CD4-positive, alpha-beta T cell treated with Interleukin-10 for 1 hour (primary cell): Measurements from ENCODE around the gene OR10AG1.

Experiments
- DNase-seq: peaks from one replicate; pipeline ENCODE4 v3.0.0-alpha.2; 2020

OR10AG1 gene, protein sequence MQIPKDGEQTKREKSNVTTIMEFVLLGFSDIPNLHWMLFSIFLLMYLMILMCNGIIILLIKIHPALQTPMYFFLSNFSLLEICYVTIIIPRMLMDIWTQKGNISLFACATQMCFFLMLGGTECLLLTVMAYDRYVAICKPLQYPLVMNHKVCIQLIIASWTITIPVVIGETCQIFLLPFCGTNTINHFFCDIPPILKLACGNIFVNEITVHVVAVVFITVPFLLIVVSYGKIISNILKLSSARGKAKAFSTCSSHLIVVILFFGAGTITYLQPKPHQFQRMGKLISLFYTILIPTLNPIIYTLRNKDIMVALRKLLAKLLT

DNA sequence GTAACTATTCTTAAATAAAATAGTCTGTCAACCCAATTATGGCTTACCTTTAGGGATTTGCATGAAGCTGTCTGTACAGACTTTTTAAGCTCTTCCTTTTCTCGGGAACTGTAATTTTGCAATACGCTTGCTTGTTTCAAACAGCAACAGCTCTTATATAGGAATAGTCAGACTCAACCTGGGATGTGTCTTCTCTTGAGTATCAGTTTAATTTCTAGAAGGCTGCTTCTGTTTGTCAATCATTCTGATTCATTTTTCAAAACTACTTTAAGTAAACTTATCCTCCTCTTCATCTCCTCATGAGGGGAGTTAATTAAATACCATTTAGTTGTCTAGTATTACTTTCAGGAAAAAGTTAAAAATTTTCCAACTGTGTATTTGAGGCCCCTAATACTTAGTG is at the start of gene OR10AG1:
Gene OR10AG1, minus strand, starts transcription at position 101 of the 400 bp plus-strand sequence. Its CDS starts 38 bp downstream, at position 63.
- DNase-seq = no peak

GRCh38 chr11:56013805-56014204 is 44.1 kb upstream of the OR10AG1 start:
- DNase-seq = no peak

GRCh38 chr11:56010716-56011115 is 41.0 kb upstream of the OR10AG1 start:
- DNase-seq = no peak

DNA sequence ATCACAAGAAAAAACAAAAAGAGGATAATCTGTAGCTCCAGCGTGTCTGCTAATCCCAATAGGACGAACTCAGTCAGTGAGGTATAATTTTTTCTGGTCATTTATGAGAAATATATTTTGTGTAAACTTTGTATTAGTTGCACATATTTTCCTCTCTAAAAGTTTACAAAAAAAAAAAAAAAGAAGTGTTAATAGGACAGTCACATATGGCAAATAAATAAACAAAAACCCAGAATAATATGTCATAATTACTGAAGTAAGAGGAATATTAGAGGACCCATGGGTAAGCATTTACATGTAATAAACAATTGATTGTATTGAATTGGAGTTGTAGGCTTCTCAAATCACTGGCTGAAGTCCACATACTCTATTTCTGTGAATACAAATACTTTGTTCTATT is 24.8 kb upstream of the OR10AG1 start, which contains the start of gene OR5F1:
Gene OR5F1, minus strand, starts transcription at position 101 of the 400 bp plus-strand sequence. Its CDS starts 0 bp downstream, at position 101.
- DNase-seq = no peak

DNA sequence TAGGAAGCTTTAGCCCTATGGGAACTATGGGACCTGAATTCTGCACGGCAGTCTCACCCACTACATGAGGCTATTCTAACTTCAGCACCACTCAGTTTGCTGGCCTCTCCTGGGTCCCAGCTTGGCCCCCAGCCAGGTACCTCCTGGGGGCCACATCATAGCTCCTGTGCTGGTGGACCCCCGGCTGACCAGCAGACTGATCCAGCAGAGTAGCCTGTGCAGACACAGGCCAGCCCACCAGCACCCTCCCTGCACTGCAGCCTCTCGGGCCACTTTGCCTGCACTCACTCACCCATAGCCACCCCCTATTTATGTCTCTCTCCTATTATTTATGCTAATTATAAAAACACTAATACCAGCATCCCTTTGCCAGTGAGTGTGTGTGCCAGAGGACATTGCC is 1.2 kb upstream of the OR10AG1 start:
- DNase-seq = no peak

- DNase-seq = no peak
Measured at GRCh38 chr11:55967914-55968313, 1.8 kb downstream of the OR10AG1 start.

DNA sequence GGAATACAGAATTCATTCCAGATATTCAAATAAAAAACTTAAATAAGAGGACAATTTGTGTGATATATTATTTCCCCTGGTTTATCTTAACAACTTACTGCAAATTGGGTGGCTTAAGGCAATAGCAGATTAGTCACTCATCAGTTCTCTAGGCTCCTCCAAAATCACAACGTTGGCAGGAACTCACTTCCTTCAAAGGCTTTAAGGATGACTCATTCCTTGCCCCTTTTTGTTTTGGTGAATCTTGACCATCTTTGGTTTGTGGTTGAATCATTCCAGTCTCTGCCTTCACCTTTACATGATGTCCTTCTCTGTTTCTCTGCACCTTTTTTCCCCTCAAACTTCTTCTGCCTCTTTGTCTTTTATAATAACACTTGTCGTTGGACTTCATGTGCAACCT is 3.4 kb downstream of the OR10AG1 start:
- DNase-seq = no peak

- no peak for DNase-seq
Measured at GRCh38 chr11:55956521-55956920, 13.2 kb downstream of the OR10AG1 start.

DNA sequence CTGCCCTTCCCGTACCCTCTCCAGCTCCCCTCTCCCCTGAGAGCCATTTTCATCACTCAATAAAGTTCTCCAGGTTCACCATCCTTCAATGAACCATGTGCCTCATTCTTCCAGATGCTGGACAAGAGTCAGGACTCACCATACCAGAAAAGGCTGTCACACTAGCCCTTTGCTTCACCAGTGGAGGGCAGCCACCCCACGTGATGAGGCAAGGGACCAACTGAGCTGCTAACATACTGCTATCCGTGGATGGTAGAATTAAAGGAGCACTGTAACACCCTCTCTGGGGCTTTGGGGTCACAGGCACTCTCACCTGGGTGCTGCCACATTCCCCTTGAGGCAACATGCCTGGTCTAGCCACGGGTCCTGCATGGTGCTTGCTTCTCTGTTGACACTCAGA is 20.4 kb downstream of the OR10AG1 start:
- DNase-seq = no peak

DNA sequence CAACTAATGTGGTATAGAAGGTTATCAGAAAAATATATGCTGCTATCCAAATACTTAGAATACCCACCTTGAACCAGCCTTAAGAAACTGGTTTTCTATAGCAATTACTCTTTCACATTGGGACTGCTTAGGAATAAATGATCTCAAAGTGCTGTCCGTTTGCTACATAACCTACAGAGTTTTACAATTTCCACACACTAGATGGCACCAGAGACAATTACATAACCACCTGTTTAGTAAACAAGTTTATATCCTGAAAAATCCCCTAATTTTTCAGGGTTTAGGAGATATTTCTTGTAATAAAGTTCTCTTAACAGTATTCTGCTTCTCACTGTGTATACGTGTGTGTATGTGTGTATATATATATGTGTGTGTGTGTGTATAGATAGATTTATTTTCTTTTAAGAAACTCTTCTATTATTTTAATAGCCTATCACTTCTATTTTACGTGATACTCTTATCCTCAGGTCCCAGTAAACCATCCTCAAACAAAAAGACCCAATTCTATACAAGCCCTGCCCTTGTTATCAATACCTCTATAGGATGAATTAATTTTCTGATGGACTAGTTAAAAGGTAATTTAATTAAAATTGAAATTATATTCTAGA is 26.9 kb downstream of the OR10AG1 start:
- no peak for DNase-seq

DNA sequence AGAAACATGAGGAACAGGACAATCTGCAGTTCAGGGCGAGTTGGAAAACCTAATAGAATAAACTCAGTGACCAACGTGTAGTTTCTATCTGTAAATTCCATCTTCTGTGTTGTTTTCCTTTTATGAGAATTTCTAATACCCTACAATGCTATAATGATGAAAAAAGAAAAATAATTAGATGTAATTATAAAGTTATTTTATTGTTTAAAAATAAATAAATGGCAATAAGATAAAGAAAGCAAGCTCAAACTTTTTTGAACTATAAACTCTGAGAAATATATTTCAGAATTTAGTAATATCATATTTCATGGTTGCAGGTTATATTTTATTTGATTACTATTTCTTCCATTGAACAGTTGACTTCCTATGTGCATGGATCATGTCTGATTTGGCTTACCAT is 33.4 kb downstream of the OR10AG1 start, which contains the start of gene OR5I1:
Gene OR5I1, minus strand, starts transcription at position 101 of the 400 bp plus-strand sequence. Its CDS starts 0 bp downstream, at position 101.
- DNase-seq = no peak

- DNase-seq = no peak
Measured at GRCh38 chr11:55920537-55920936, 49.2 kb downstream of the OR10AG1 start.
